Memory B cell (primary cell): Measurements from ENCODE around the gene MRPL42.

Experiments used
- ATAC-seq: fragments of 150-1000 bp; cut with Tn5 transposase; 2 replicates; pipeline ENCODE4 v1.10.0; 2021; ENCODE audit warnings: low read depth, mild to moderate bottlenecking, moderate library complexity
- DNase-seq, 2 donors: peaks; one replicate each; pipeline ENCODE4 v3.0.0; 2022; ENCODE audit warnings: low spot score in 2 of 2
- H3K27ac Mint-ChIP-seq: one replicate; pipeline ENCODE4 v1.8.0; 2022; ENCODE audit warnings: mild to moderate bottlenecking, moderate library complexity, mixed read lengths
- H3K27me3 Mint-ChIP-seq: one replicate; pipeline ENCODE4 v1.8.0; 2022; ENCODE audit warnings: mixed read lengths
- H3K36me3 Mint-ChIP-seq: one replicate; pipeline ENCODE4 v1.8.0; 2022; ENCODE audit warnings: mild to moderate bottlenecking, mixed read lengths
- H3K4me1 Mint-ChIP-seq: one replicate; pipeline ENCODE4 v1.8.0; 2022; ENCODE audit warnings: mixed read lengths
- H3K4me3 Mint-ChIP-seq: one replicate; pipeline ENCODE4 v1.8.0; 2022; ENCODE audit warnings: mild to moderate bottlenecking, moderate library complexity, mixed read lengths
- H3K9me3 Mint-ChIP-seq: one replicate; pipeline ENCODE4 v1.8.0; 2022; ENCODE audit warnings: mixed read lengths

MRPL42 gene

DNA sequence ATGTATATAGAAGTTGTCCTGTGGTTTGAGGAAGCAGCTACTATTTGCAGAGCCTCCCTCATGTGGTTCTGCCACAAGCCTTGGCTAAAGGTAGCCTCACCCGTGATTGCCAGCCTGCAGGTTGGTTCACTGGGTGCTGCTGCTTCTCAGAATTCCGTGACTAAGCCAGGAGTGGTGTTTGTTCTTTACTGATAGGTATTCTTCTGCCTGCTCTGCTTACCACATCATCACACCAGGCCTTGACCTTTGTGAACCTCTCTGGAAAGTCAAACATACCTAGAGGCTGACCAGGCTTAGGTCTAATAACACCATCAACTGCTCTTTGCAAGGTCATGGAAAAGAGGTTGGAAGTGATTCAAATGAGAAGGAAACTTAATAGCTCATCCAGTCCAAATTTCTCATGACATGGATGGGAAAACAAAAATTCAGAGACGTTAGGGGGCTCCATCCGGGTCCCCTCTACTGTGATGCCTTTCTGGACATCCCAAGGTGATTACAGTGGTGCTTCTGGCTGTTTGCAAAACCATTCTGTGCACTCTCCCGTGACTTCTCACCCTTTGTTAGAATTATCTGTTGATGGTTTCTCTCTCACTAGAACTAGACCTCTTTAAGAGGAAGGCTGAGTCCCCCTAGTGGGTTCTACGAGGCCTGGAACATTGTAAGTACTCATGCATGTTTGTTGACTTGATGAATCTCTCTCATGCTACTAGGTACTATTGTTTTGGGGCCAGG is 96.7 kb downstream of the MRPL42 start:
- Mint-ChIP-seq H3K9me3 (peaks cover 6% of the 10 kb centered on the region), H3K27ac (no peak overlapping the region), H3K4me1 (peaks cover 2% of the 10 kb centered on the region), H3K4me3 (no peak overlapping the region), H3K27me3 (peaks cover 4% of the 10 kb centered on the region), H3K36me3 (peaks cover under 1% of the 10 kb centered on the region)
- peak; percentile 27 for ATAC-seq
- DNase-seq, result no peak

DNA sequence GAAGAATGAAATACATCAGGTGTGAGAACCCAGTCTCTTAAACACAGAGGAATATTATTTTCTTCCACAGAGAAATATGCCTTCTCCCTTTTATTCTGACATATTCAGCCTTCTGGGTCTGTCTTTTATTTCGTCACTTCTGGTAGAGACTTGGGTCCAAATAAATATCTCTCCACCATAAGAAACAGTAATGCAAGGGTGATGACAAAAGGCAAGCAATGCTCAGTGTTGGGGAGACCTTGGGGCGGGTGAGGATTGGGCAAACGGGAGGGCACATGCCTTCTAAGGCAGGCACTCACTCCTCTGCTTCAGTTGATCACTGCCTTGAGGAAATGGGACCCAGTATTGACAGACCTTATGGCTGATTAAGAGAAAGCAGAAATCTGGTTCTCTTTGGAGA is 98.4 kb downstream of the MRPL42 start:
- Mint-ChIP-seq H3K9me3 (peaks cover 2% of the 10 kb centered on the region), H3K4me3 (no peak overlapping the region), H3K36me3 (no peaks in the 10 kb centered on the region), H3K27ac (no peak overlapping the region), H3K27me3 (peaks cover 4% of the 10 kb centered on the region), H3K4me1 (peaks cover 2% of the 10 kb centered on the region)
- ATAC-seq (no peak), DNase-seq (no peak)
